ENCODE results near the gene AOC2.
"Not testable (repeated sequence)": the region's sequence is repeated elsewhere in the genome, so short reads cannot be mapped to it uniquely, and the experiment has no call there.

The AOC2 gene

GRCh38 chr17:42857389-42857788 is 13.0 kb downstream of the AOC2 start:
- no peak overlapping the region for H3K4me3 ChIP-seq (ENCODE audit: low read depth in 1 of 2, low read length in 1 of 2)
- no peaks in the 10 kb centered on the region for H3K36me3 ChIP-seq
- no peaks in the 10 kb centered on the region for H3K27me3 ChIP-seq
- H3K9me3 ChIP-seq, result no peaks in the 10 kb centered on the region
- no peak overlapping the region for H3K27ac ChIP-seq
- TF ChIP-seq CTCF (IDR thresholded peaks at IDR 0.05), result no peak
- H3K4me1 ChIP-seq (ENCODE audit: control insufficient read depth in 1 of 2, insufficient read depth in 1 of 2, low read depth in 1 of 2, low read length in 1 of 2), result peaks cover 8 to 11% of the 10 kb centered on the region in 2 experiments

- no peak for TF ChIP-seq CTCF (IDR thresholded peaks at IDR 0.05)
- Histone ChIP-seq H3K27me3 (no peaks in the 10 kb centered on the region), H3K4me3 (ENCODE audit: low read depth in 1 of 2, low read length in 1 of 2) (no peak overlapping the region), H3K27ac (no peak overlapping the region), H3K9me3 (no peaks in the 10 kb centered on the region), H3K36me3 (no peaks in the 10 kb centered on the region), H3K4me1 (ENCODE audit: control insufficient read depth in 1 of 2, insufficient read depth in 1 of 2, low read depth in 1 of 2, low read length in 1 of 2) (no peaks in the 10 kb centered on the region)
These were observed 21.3 kb downstream of the AOC2 start for GRCh38 chr17:42865638-42866094.

- Histone ChIP-seq H3K36me3 (no peaks in the 10 kb centered on the region), H3K9me3 (no peaks in the 10 kb centered on the region), H3K4me3 (ENCODE audit: low read depth in 1 of 2, low read length in 1 of 2) (no peak overlapping the region), H3K27ac (no peak overlapping the region), H3K27me3 (no peaks in the 10 kb centered on the region), H3K4me1 (ENCODE audit: control insufficient read depth in 1 of 2, insufficient read depth in 1 of 2, low read depth in 1 of 2, low read length in 1 of 2) (no peaks in the 10 kb centered on the region)
- TF ChIP-seq CTCF (IDR thresholded peaks at IDR 0.05), result no peak
These were observed 21.8 kb downstream of the AOC2 start for GRCh38 chr17:42866216-42866615.

GRCh38 chr17:42866631-42867575 is 22.5 kb downstream of the AOC2 start:
- Histone ChIP-seq H3K36me3 (peaks cover 2% of the 10 kb centered on the region), H3K4me3 (ENCODE audit: low read depth in 1 of 2, low read length in 1 of 2) (no peak overlapping the region), H3K9me3 (no peaks in the 10 kb centered on the region), H3K4me1 (ENCODE audit: control insufficient read depth in 1 of 2, insufficient read depth in 1 of 2, low read depth in 1 of 2, low read length in 1 of 2) (no peaks in the 10 kb centered on the region), H3K27me3 (no peaks in the 10 kb centered on the region), H3K27ac (no peak overlapping the region)
- no peak for TF ChIP-seq CTCF (IDR thresholded peaks at IDR 0.05)

- H3K27me3 ChIP-seq; H3K27ac ChIP-seq; H3K4me3 ChIP-seq (ENCODE audit: low read depth in 1 of 2, low read length in 1 of 2); H3K4me1 ChIP-seq (ENCODE audit: control insufficient read depth in 1 of 2, insufficient read depth in 1 of 2, low read depth in 1 of 2, low read length in 1 of 2); H3K9me3 ChIP-seq: not testable (repeated sequence)
- H3K36me3 ChIP-seq, result peaks cover 10% of the 10 kb centered on the region
These were observed 23.4 kb downstream of the AOC2 start for GRCh38 chr17:42867694-42868261.

- no peak overlapping the region for H3K27ac ChIP-seq
- no peaks in the 10 kb centered on the region for H3K27me3 ChIP-seq
- no peaks in the 10 kb centered on the region for H3K9me3 ChIP-seq
- TF ChIP-seq CTCF (IDR thresholded peaks at IDR 0.05), result no peak
- H3K4me1 ChIP-seq (ENCODE audit: control insufficient read depth in 1 of 2, insufficient read depth in 1 of 2, low read depth in 1 of 2, low read length in 1 of 2), result no peaks in the 10 kb centered on the region
- peaks cover 16% of the 10 kb centered on the region for H3K36me3 ChIP-seq
- H3K4me3 ChIP-seq (ENCODE audit: low read depth in 1 of 2, low read length in 1 of 2), result no peak overlapping the region
These were observed 24.0 kb downstream of the AOC2 start for GRCh38 chr17:42868338-42868737.
